Epithelial cell of prostate (primary cell): ENCODE measurements around the gene PDE8B.
"Not testable (repeated sequence)": the region's sequence is repeated elsewhere in the genome, so short reads cannot be mapped to it uniquely, and the experiment has no call there.

Source experiments
- DNase-seq: peaks from one replicate; pipeline ENCODE4 v3.0.0-alpha.2; 2011; ENCODE audit warnings: low read depth, low spot score
- H3K27ac ChIP-seq: fragments of 450-650 bp; 2 replicates; pipeline ENCODE4 v1.5.1; 2017; ENCODE audit warnings: mild to moderate bottlenecking

PDE8B gene

GRCh38 chr5:77425420-77425819, 214.9 kb downstream of the PDE8B start:
- DNase-seq = no peak

DNA sequence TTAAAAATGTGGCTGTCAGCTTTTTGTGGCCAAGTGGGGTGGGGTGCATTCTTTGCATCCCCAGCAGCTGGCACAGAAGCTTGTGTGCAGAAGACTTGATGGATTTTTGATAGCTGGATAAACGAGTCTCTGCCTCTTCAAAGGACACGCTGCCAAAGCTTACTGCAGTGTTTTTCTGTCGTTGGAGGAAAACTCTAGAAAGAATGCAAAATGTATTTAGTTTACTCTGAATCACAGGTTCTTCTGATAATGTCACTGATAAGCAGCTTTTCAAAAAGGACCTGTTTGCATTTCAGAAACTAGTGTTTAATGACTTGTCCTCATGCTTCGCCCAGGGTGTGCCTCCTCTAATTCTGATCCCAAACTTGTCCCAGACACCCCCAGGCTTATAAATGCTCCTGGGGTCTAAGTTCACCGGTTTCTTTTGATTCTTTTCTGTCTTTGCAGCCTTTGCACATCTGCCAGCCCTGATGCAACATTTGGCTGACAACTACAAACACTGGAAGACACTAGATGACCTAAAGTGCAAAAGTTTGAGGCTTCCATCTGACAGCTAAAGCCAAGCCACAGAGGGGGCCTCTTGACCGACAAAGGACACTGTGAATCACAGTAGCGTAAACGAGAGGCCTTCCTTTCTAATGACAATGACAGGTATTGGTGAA, 215.6 kb downstream of the PDE8B start:
- H3K27ac ChIP-seq = no peak overlapping the region
- DNase-seq = no peak

More at GRCh38 chr5:77425420-77425819, 214.9 kb downstream of the PDE8B start:
- no peak overlapping the region for H3K27ac ChIP-seq

DNA sequence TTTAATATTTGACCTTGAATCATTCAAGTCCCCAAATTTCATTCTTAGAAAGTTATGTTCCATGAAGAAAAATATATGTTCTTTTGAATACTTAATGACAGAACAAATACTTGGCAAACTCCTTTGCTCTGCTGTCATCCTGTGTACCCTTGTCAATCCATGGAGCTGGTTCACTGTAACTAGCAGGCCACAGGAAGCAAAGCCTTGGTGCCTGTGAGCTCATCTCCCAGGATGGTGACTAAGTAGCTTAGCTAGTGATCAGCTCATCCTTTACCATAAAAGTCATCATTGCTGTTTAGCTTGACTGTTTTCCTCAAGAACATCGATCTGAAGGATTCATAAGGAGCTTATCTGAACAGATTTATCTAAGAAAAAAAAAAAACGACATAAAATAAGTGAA, 216.2 kb downstream of the PDE8B start:
- DNase-seq = no peak
- no peak overlapping the region for H3K27ac ChIP-seq

DNA sequence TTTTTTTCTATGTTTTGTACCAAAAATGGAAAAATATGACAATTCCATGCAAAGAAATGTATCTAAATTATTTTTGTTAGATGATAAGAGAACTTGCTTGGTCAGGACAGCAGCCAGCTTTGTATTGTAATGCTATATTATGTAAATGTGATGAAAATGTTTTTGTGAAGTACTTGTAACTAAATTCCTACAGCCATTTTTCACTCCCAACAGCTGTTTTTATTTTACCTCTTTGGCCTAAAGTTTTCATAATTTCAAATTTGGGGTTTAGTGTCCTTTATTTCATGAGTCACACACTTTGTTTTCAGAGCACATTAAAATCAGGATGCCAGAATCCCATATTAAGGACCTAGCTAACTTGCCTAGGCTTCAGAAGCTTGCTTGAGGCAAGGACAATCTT, 217.5 kb downstream of the PDE8B start:
- H3K27ac ChIP-seq = no peak overlapping the region
- DNase-seq = no peak

- no peak overlapping the region for H3K27ac ChIP-seq
- DNase-seq = no peak
Observed at GRCh38 chr5:77428526-77428925, 218.0 kb downstream of the PDE8B start.

GRCh38 chr5:77430726-77431125, 220.2 kb downstream of the PDE8B start:
- H3K27ac ChIP-seq = no peak overlapping the region
- DNase-seq = no peak

GRCh38 chr5:77431286-77431685, 220.8 kb downstream of the PDE8B start:
- no peak overlapping the region for H3K27ac ChIP-seq

DNA sequence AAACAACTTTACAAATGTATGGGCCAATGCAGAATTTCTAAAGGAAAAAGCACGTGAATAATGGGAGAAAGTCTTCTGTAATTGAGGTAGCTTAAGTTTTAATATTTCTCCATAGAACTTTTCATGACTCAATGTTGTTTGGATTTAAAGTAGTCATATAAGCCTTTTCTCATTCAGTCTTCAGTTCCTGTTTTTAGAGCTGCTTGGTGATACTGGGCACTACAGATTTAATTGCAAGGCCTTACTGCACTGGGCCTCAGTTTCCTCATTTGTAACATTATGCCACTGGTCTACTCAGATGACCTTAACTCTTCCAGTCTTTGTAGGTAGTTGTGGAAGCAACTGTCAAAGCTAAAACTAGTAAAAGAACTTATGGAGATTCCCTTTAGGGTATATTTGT, 221.2 kb downstream of the PDE8B start:
- no peak for DNase-seq
- H3K27ac ChIP-seq = no peak overlapping the region

More at GRCh38 chr5:77431286-77431685, 220.8 kb downstream of the PDE8B start:
- no peak for DNase-seq

- H3K27ac ChIP-seq = no peak overlapping the region
- DNase-seq = no peak
Observed at GRCh38 chr5:77437194-77437593, 226.7 kb downstream of the PDE8B start.

- no peak overlapping the region for H3K27ac ChIP-seq
- DNase-seq = no peak
Observed at GRCh38 chr5:77438071-77438470, 227.6 kb downstream of the PDE8B start.

GRCh38 chr5:77443670-77444069, 233.2 kb downstream of the PDE8B start:
- H3K27ac ChIP-seq = no peak overlapping the region
- DNase-seq = no peak

DNA sequence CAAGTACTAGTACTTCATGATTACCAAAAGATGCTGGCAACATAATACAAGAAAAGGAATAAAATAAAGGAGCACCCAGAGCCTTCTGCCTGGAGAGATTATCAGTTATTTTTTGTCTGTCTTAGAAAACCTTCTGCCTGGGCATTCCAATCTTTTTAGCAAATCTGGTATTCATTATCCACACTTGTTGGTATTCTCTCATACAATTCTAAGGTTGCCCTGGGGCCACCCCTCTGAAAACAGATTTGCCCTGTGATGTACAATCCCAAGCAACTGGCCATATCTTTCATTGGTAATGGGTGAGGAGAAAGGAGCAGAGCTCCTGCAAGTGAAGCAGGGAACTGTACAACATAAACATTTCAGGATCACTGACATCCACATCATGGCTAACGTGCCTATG, 233.9 kb downstream of the PDE8B start:
- no peak overlapping the region for H3K27ac ChIP-seq
- DNase-seq = no peak

DNA sequence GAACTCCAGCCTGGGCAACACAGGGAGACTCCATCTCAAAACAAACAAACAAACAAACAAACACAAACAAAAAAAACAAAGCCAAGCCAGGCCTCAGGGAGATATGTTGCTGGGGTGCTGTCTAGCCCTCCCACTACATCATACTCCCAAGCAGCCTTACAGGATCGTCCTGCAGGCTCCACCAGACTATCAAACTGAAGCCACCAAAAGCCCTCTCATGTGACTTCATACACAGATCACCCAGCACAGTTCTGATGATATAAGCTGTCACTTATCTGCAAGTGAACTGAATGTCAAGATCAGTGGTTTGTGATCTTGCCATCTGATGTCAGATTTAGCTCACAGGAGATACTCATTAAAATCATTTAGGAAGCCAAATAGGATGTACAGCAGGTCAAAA, 238.4 kb downstream of the PDE8B start:
- DNase-seq = no peak
- no peak overlapping the region for H3K27ac ChIP-seq

DNA sequence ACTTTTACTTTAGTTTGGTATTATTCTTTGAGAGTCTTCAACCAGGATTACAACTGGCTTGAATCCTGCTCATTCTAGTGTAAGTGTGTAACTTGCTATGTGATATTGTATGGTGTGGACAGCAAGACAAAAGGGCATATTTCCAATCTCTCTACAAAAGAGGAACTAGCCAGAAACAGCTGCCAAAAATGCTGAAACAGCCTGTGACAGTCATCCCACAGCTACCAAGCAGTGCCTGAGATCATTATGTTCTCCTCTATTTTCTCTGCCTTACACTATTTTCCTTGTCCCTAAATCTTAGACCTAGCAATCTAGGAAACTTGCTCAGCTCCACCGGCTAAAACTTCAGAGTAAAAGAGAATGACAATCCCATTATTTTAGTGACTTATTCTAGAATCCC, 238.8 kb downstream of the PDE8B start:
- H3K27ac ChIP-seq = no peak overlapping the region
- no peak for DNase-seq

GRCh38 chr5:77449981-77450380, 239.5 kb downstream of the PDE8B start:
- DNase-seq = no peak
- no peak overlapping the region for H3K27ac ChIP-seq

DNA sequence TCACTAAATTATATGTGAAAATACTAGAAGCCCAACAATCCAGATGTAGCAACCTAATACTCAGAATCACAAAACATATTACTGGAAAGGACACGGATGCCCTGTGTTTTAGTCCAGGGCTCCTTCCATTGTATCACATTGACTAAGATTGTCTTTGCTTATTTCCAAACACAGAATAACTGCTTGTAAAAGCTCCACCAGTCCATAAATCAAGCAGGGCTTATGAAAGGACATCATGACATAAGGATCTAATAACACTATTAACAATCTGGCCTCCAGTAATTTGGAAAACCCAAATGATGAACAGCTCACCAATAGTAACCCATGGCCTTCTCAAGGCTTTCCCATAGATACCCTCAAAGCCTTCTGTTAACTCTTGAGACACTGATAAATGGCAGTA, 241.9 kb downstream of the PDE8B start:
- no peak overlapping the region for H3K27ac ChIP-seq
- no peak for DNase-seq

DNA sequence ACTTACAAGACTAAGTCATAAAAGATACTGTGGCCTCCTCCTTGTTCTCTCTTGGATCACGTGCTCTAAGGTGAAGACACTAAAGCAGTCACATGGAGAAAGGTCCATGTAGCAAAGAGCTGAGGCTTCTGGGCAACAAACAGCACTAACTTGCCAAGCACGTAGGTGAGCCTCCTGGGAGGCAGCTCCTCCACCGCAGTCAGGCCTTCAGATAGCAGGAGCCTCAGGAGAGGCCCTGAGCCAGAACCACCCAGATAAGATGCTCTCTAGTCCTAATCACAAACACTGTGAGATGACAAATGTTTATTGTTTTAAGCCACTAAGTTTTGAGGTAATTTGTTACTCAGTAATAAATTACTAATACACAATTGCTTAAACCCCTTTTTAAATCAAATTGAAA, 243.6 kb downstream of the PDE8B start:
- DNase-seq = no peak

GRCh38 chr5:77461287-77461686, 250.8 kb downstream of the PDE8B start:
- H3K27ac ChIP-seq = no peak overlapping the region
- no peak for DNase-seq

More for the DNA sequence above, 243.6 kb downstream of the PDE8B start:
- H3K27ac ChIP-seq = no peak overlapping the region

DNA sequence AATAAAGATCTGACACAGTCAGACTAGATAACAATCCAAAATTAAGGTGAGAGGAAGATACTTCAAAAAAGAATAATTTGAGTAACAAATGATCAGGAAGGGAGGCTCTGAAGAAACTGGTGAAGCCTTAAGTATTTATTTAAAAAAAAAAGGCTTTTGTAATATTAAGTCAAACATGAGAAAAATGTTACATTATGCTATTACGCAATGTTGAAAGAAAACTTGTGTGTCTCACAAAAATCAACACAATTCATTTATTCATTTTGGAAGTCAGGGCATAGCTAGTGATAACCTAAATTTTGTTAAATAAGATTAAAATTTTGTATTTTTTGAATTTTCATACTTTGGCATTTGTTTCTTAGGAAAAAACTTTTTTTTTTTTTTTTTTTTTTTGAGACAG, 253.4 kb downstream of the PDE8B start:
- no peak for DNase-seq
- H3K27ac ChIP-seq = no peak overlapping the region

- H3K27ac ChIP-seq = not testable (repeated sequence)
Observed at GRCh38 chr5:77468875-77469274, 258.4 kb downstream of the PDE8B start.

GRCh38 chr5:77475041-77475440, 264.6 kb downstream of the PDE8B start:
- not testable (repeated sequence) for DNase-seq, H3K27ac ChIP-seq

More at GRCh38 chr5:77468875-77469274, 258.4 kb downstream of the PDE8B start:
- DNase-seq = not testable (repeated sequence)
